ENCODE results near the gene TMEM120A. TPM values are rescaled to one million over a fixed set of nuclear protein-coding genes. Genes with fewer than 3 reads are reported as not detected.

Gene TMEM120A
- total RNA-seq, 1 donor from 2014 or later, result 43.9 TPM

- Histone ChIP-seq H3K4me3 (no peak overlapping the region), H3K9me3 (no peaks in the 10 kb centered on the region), H3K36me3 (no peaks in the 10 kb centered on the region), H3K27ac (no peak overlapping the region), H3K4me1 (peaks cover 22% of the 10 kb centered on the region), H3K27me3 (no peaks in the 10 kb centered on the region)
- DNase-seq (no peak), ATAC-seq (no peak)
- intact Hi-C loops (cut with DNase I), result no loop called here
- TF ChIP-seq CTCF (IDR thresholded peaks at IDR 0.05), result no peak
These were observed 50.5 kb downstream of the TMEM120A start for GRCh38 chr7:75943864-75944263.

DNA sequence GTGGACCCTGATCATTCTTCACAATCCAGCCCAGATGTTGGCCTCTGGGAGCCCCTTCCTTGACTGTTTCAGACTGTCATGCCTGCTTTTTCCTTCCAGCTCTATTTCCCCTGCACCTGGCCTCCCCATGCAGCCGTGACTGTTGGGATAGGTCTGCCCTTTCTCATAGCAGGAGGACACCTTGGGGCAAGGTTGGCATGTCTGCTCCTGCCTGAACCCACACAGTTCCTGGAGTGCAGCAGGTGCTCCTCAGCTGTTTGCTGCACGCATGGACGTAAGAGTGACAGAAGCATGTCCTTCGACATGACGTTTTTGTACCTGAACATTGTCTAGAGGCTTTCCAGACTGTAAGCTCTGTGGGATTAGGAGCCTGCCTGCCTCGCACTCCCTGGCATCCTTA is 55.5 kb downstream of the TMEM120A start:
- intact Hi-C loops (cut with DNase I), result no loop called here
- H3K27ac ChIP-seq, result no peak overlapping the region
- no peak overlapping the region for H3K4me3 ChIP-seq
- no peak for TF ChIP-seq CTCF (IDR thresholded peaks at IDR 0.05)
- peaks cover 13% of the 10 kb centered on the region for H3K4me1 ChIP-seq
- ATAC-seq (no peak), DNase-seq (no peak)
- H3K27me3 ChIP-seq, result no peaks in the 10 kb centered on the region
- H3K36me3 ChIP-seq, result no peaks in the 10 kb centered on the region
- H3K9me3 ChIP-seq, result no peaks in the 10 kb centered on the region

GRCh38 chr7:75937958-75938786 is 56.2 kb downstream of the TMEM120A start:
- no peaks in the 10 kb centered on the region for H3K9me3 ChIP-seq
- intact Hi-C loops (cut with DNase I), result no loop called here
- H3K36me3 ChIP-seq, result no peaks in the 10 kb centered on the region
- peaks cover 11% of the 10 kb centered on the region for H3K4me1 ChIP-seq
- H3K27me3 ChIP-seq, result no peaks in the 10 kb centered on the region
- DNase-seq (peak; percentile 78), ATAC-seq (peak; percentile 71)
- H3K4me3 ChIP-seq, result no peak overlapping the region
- no peak overlapping the region for H3K27ac ChIP-seq
- TF ChIP-seq CTCF (IDR thresholded peaks at IDR 0.05), result no peak

Other genes starting within 250 kb of the TMEM120A start
- 1.2 TPM for gene CCL26, start 222.4 kb downstream of the TMEM120A start, total RNA-seq
- 4.8 TPM for gene CCL24, start 180.8 kb downstream of the TMEM120A start, total RNA-seq
- gene RHBDD2, start 115.6 kb downstream of the TMEM120A start, total RNA-seq, result 68.6 TPM
- 232 TPM for gene POR, start 79.4 kb downstream of the TMEM120A start, total RNA-seq
- 20.9 TPM for gene STYXL1, start 53.4 kb upstream of the TMEM120A start, total RNA-seq
- gene MDH2, start 53.5 kb upstream of the TMEM120A start, total RNA-seq, result 106 TPM
- gene SRRM3, start 207.3 kb upstream of the TMEM120A start, total RNA-seq, result 1.1 TPM

Data from upper lobe of right lung (tissue), 1 donor.